Kidney tubule cell (primary cell): Measurements from ENCODE around the gene EYA3.

Experiments used
- DNase-seq: peaks from one replicate; pipeline ENCODE4 v3.0.0-alpha.2; 2018; ENCODE audit warnings: low spot score

Gene EYA3

DNA sequence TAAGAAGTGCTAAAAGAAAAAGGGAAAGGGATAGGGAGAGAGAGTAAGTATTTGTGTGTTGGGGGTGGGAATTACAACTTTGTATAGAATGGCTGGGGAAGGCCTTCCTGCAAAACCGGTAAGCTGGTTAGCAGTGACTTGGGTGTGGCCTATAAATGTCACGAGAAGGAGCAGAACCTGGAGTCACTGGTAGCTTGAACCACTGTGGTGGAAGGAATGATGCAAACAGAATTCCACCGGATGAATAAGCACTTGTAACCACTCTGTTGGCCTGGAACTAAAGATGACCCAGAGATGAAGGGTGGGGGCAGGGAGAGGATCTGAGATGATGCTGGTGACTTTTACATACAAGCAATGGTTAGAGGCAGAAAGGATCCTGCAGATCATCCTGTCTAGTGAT is 119.7 kb downstream of the EYA3 start:
- peak; percentile 88 for DNase-seq

DNA sequence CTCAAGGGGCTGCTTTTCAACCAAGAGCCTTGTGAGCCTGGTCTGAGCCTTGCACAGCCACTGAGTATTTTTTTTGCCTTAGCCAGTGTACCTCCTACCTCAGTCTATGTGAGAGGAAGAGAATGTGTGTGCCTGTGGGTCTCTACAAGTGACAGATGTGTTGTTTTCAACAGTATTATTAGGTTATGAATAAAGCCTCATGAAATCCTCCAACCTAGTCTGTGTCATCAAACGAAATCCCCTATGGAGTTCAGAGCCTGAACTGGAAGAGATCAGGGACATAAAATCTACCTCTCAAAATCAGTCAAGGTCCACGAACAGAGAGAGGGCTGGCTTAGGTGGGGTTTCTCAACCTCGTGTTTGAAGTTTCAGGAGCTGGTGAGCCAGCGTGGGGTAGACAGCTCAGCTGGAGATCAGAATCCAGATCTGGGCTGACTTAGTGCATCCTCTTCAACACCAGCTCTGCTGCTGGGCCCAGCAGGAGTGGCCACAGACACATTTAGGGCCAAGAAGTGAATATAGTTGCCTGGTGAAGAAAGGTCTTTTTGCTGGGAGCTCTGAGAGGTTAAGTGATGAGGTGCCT is 120.4 kb downstream of the EYA3 start:
- DNase-seq = no peak

DNA sequence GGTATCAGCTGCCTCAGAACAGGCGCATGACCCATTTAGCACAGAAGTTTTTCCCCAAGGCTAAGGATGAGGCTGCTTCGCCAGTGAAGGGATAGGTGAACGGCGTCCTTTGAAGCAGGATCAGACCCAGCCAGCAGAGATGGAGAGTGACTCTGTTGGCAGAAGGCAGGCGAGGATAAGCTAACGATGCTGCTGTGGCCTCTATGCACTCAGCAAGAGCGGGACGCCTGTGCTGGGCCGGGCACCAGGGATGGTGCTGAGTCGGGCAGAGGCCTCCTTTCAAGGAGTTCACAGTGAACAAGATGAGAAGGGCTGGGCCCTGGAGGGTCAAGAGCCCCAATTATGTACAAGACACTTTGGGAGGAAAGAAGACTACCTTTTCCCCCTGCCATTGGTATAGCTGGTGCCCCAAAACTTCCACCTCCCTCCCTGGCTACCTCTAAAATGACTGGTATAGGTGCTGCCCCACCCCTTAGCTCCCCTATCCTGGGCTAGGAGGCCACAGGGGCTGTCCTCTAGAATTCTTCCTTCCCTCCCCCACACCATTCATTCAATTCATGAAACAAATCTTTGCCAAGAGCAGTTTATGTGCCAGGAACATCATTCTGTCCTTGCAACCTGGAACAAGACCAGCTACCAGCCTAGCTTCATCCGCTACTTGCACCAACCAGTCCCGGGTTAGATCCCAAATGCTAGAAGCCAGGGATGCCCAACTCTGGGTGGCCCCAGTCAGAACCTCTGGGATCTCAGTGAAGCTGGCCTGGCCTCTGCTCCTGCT is 121.1 kb downstream of the EYA3 start:
- no peak for DNase-seq

DNA sequence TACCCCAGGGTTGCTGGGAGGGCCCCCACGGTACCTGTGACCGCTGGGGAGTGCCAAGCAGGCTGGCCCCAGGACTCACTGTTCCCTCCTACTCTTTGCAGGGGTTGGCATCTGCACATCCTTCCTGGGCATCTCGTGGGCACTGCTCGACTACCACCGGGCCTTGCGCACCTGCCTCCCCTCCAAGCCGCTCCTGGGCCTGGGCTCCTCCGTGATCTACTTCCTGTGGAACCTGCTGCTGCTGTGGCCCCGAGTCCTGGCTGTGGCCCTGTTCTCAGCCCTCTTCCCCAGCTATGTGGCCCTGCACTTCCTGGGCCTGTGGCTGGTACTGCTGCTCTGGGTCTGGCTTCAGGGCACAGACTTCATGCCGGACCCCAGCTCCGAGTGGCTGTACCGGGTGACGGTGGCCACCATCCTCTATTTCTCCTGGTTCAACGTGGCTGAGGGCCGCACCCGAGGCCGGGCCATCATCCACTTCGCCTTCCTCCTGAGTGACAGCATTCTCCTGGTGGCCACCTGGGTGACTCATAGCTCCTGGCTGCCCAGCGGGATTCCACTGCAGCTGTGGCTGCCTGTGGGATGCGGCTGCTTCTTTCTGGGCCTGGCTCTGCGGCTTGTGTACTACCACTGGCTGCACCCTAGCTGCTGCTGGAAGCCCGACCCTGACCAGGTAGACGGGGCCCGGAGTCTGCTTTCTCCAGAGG is 121.9 kb downstream of the EYA3 start:
- DNase-seq = peak; percentile 65

DNA sequence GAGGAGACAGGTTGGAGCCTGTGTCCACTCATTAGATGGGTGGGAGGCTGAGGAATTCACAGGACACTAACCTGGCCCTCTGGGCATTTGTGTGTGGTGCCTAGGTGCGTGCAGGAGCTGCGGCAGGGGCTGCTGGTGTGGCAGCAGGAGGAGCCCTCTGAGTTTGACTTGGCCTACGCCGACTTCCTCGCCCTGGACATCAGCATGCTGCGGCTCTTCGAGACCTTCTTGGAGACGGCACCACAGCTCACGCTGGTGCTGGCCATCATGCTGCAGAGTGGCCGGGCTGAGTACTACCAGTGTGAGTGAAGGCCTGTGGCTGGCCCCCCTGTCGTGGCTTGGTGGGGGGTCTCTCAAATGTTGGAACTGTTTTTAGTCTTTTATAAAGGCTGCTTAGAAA is 125.0 kb downstream of the EYA3 start:
- no peak for DNase-seq

DNA sequence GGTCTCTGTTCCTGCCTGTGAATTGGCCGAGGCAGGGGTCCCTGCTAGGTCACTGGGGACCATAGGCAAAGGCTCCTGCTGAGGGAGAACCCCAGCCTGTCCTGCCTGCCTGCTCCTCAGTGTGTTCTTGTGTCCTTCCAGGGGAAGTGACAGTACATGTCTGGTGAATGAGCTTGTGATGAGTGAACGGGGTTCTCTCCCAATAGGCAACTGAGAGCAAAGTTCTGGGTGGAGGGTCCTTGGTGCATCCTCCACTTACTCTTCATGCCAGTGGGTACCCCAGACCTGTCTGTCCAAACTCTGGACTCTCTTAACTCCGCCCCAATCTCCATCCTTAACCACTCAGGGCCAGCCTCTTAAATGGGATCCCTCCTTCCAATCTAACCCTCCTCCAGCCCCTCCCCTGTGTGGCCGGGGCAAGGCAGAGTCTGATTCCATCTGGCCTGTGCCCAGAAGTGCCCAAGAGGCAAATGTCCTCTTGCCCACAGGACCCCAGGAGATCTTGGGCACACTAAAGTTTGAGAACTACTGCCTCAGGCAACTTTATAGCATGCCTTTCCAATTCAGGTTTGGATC is 126.7 kb downstream of the EYA3 start:
- DNase-seq = no peak

DNA sequence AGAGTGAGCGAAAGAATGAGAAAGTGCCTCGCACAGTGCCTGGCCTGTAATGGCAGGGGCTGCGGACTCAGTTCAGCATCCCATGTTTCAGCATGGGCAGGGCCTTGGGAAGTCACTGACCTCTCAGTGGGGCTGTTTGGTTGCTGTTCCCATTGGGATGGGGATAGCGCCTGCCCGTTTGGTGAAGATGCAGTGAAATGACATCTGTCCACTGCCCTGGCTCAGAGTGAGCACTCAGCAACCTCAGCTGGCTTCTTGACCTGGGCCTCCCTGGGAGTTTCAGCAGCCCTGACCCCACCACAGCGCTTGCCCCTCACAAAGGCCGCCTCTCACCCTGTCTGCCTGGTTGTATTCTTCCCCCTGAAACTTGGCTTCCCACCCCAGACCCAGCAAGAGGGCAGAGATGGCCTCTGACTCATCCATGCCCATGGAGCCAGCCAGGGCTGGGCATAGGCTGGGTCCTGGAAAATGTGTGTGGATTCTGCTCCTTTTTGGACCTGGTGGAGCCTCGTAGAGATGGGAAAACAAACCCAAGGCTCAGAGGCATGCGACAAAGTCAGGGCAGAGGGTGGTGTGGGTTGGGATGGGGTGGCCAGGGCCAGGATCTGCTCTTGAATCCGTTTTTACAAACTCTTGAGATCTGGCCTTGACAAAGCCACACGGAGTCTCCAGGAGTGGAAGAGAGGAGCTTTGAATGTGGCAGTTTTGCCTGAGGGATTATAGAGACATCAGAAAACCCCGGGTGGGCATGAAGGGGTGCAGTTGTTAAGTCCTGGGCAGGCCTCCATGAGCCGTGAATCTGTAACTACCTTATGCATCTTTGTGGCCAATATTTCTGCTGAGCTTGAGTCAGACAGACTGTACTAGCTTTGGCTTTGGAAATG is 127.4 kb downstream of the EYA3 start:
- no peak for DNase-seq

DNA sequence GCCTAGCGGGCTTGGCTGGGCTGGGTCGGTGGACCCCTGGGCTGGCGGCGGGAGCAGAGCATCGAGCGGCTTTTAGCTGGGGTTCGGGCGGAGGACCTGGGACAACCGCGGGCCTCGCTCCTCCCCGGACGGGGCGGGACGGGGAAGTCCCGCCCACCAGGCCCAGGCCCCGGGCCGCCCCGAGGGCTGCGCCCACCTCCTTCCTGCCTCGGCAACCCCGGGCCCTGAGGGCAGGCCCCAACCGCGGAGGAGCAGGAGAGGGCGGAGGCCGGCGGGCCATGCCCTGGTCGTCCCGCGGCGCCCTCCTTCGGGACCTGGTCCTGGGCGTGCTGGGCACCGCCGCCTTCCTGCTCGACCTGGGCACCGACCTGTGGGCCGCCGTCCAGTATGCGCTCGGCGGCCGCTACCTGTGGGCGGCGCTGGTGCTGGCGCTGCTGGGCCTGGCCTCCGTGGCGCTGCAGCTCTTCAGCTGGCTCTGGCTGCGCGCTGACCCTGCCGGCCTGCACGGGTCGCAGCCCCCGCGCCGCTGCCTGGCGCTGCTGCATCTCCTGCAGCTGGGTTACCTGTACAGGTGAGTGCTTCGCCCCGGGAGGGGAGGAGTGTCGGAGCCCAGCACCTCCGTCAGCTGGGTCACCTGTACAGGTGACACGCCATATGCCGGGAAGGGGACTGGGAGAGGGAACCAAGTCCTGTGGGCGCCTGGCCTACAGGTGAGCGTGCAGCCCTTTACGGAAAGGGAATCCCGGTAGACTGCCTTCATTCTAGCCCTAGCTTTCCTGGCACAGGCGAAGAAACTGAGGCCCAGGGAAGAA is 128.4 kb downstream of the EYA3 start, which contains the start of gene XKR8:
Gene XKR8 (plus strand): TSS at position 182 of the 812 bp plus-strand sequence. CDS start 97 bp downstream, at position 279.
- DNase-seq = peak; percentile 88

DNA sequence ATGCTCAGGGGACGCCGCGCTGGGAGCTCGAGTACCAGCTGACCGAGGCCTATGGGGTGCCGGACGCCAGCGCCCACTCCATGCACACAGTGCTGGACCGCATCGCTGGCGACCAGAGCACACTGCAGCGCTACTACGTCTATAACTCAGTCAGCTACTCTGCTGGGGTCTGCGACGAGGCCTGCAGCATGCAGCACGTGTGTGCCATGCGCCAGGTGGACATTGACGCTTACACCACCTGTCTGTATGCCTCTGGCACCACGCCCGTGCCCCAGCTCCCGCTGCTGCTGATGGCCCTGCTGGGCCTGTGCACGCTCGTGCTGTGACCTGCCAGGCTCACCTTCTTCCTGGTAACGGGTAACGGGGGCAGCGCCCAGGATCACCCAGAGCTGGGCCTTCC is 129.9 kb downstream of the EYA3 start:
- DNase-seq = no peak

DNA sequence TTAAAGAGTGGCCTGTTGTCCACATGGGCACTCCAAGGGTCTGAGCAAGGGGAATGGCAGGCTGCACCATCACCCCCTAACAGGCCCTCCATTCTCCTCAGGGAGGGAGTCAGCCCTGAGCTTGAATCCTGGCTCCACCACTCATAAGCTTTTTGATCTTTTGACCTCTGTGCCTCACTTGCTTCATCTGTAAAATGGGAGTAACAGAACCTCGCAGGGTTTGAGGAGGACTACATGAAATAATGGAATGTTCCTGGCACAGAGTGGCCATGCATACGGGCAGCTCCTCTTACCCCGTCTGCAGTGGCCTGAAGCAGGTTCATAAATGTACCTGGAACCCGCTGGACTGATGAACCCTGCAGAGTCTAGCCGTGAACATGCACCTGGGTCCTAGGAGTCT is 130.8 kb downstream of the EYA3 start:
- no peak for DNase-seq

DNA sequence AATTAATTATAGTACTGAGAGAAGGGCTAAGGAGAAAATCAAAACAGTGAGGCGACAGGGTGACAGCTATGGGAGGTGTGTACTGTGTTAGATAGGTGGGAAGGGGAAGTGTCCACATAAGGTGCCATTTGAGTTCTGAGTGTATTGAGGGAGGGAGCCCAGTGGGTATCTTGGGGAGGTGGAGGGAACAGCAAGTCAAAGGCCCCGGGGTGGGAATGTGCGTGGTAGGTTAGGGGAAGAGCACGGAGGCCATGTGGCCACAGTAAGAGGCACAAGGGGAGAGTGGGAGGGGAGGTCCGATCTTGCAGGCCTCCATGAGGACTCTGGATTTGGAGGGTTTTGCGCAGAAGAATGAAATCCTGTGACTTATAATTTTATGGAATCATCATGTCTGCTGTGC is 131.6 kb downstream of the EYA3 start:
- DNase-seq = no peak

DNA sequence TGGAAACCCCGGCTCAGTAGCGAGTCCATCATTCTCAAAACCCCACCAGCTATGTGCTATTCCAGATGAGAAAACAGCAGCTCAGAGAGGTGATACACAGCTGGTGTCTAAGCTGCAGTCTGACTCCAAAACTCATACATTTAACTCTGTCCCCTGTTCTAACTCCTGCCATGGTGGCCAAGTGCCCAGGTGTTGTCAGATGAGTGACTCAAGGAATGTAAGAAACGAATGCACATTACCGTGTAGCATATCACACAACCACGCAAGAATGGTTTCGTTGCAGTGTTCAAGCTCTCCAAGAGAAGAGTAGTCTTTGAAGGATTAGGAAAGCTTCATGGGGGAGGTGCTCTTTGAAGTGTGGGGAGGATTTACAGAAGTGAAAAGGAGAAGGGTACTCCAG is 133.3 kb downstream of the EYA3 start:
- no peak for DNase-seq

DNA sequence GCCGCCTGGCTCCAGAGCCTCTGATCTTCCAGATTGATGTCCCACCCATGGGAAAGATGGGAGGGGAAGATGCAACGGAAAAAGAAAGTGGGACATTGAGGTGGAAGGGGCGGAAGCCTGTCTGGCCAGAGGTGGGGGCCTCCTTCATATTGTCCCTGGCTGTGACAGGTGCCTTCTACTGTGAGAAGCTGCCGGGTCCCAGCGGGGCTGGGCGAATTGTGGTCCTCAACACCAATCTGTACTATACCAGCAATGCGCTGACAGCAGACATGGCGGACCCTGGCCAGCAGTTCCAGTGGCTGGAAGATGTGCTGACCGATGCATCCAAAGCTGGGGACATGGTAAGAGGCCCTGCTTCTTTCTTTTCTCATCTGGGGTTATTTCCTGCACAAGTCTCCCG is 134.2 kb downstream of the EYA3 start:
- DNase-seq = no peak

DNA sequence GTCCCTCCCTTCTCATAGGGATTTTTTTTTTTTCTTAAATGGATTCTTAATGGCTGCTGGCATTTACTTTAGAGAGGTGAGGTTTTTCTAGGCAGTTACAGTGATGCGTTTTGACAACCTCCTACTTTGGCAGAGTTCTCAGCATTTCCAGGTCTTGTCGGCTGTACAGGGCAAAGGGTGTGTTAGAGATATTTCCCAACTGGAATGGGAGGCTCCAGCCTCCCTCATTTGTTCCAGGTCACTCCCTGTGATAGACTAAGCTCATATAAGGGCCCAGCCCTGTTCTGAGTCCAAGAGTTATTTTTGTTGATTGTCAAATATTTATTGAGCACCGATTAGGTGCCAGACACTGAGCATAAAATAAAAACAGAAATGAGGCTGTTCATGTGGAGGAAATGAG is 136.3 kb downstream of the EYA3 start:
- DNase-seq = no peak

DNA sequence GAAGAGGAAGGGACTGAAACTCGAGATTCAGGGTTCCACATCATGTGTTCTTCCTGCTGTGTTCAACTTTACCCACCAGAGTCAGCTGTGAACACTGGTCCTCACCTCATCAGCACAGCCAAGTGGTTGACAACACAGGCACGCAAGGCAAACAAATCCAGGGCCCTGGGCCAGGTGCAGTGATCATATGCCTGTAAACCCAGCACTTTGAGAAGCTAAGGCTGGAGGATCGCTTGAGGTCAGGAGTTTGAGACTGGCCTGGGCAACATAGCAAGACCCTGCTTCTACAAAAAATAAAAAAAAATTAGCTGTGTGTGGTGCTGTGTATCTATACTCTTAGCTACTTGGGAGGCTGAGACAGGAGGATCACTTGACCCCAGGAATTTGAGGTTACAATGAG is 137.0 kb downstream of the EYA3 start:
- no peak for DNase-seq

DNA sequence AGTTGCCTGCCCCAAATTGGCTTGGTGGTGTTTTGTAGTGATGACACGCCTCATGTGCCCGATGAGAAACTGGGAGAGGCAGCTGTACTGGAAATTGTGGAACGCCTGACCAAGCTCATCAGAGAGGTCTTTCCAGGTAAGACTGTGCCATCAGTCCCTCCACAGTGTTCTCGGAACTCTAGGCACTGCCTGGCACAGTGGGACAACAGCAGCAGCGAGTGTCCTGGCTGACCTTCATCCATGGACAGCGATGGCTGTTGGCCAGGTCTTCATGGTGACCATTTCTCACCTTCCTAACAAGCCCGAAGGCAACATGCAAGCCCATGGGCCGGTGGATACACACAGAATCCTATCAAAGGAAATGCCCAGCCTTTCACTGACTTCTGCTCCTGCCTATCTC is 139.4 kb downstream of the EYA3 start:
- no peak for DNase-seq

DNA sequence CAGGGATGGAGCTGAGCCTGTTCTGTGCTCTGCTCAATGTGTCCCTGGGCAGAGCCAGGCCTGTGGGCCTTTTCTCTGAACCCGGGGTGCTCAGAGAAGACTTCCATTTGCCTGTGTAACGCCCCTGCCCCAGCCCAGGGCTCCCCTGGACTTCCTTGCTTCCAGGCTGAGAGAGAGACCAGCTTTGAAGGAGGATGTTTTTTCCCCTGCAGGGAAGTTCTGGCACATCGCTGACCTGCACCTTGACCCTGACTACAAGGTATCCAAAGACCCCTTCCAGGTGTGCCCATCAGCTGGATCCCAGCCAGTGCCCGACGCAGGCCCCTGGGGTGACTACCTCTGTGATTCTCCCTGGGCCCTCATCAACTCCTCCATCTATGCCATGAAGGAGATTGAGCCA is 143.4 kb downstream of the EYA3 start:
- no peak for DNase-seq

DNA sequence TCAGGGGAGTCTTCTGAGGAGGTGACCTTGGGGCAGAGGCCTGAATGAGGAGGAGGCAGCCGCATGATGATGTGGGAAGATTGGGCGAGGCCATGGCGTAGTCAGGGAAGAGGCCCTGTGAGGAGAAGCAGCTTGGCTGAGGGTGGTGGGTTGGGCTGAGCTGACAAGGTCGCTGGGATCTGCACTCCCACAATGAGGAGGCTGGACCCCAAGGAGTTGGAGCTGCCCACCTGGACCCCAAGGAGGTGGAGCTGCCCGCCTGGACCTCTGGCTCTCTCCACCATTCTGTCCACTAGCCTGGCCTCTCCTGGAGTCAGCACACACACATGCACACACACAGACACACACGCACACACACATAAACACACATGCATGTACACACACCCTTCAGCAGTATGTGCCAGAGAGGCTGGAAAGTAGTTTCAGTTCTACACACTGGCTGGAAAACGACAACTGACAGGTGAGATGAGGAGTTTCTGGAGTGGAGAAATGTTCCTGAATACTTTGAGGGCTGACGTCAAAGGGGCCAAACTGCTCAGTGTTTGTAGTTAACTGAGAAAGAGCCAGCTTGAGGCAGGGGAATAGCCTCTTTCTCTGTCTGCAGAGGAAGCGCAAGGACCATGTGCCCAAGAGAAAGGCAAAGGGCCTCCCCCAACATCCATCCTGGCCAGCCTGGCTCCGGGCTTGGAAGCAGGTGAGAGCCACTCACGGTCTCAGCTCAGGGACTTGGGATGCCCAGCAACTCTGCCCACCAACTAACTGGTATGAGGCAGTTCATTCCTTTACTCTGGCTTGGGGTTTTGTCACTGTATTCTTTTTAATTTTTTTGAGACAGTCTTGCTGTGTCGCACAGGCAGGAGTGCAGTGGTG is 146.5 kb downstream of the EYA3 start:
- no peak for DNase-seq

DNA sequence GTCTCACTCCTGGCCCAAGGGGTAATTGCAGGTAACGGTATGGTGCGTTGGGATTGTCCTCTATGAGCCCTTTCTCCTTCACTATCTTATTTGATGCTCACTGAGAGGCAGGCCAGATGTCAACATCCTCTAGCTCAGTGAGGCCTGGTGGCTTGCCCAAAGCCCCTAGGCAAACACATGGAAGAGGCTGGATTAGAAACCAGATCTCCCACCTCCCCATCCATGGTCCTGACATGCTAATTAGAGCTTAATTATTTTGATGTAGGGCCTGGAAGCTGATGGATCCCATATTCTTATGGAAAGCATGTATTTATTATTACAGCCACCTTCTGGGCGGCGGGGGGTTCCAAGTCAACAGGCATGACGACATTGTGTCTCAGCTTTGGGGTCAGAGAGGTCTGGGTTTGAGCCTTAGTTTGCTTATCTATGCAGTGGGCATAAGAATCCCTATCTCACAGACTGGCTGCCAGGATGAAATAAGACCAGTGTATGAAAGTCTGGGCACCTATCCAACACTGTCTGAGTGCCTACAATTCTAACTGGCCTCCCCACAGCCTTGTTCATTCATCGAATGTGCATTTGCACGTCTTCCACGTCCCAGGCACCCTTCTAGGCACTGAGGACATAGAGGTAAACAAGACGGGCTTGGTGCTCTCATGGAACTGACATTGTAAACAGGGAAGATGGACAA is 147.4 kb downstream of the EYA3 start:
- DNase-seq = no peak
